GM18868 (cell line): Measurements from ENCODE around the gene TIAM2.

Experiments
- ATAC-seq: cut with Tn5 transposase; IDR thresholded peaks from one replicate; pipeline ENCODE4 v1.9.1; 2021; ENCODE audit warnings: mild to moderate bottlenecking, moderate library complexity; ENCODE audit not compliant: unreplicated experiment

TIAM2 gene

GRCh38 chr6:155122199-155122950 lies 127.3 kb downstream of the TIAM2 start:
- ATAC-seq = no peak

- no peak for ATAC-seq
Measured at GRCh38 chr6:155123520-155123919, 128.4 kb downstream of the TIAM2 start.

GRCh38 chr6:155125906-155126305 lies 130.8 kb downstream of the TIAM2 start:
- ATAC-seq = no peak

- ATAC-seq = peak; percentile 77
Measured at GRCh38 chr6:155126727-155127439, 131.8 kb downstream of the TIAM2 start.

- no peak for ATAC-seq
Measured at GRCh38 chr6:155128977-155129376, 133.9 kb downstream of the TIAM2 start.

GRCh38 chr6:155129744-155130143 lies 134.6 kb downstream of the TIAM2 start:
- ATAC-seq = no peak

- no peak for ATAC-seq
Measured at GRCh38 chr6:155130161-155130853, 135.2 kb downstream of the TIAM2 start.

GRCh38 chr6:155132617-155133016 lies 137.5 kb downstream of the TIAM2 start:
- no peak for ATAC-seq

- no peak for ATAC-seq
Measured at GRCh38 chr6:155141002-155141401, 145.9 kb downstream of the TIAM2 start.

- no peak for ATAC-seq
Measured at GRCh38 chr6:155141512-155141911, 146.4 kb downstream of the TIAM2 start.

GRCh38 chr6:155142168-155143028 lies 147.3 kb downstream of the TIAM2 start:
- no peak for ATAC-seq

GRCh38 chr6:155143029-155143577 lies 148.0 kb downstream of the TIAM2 start:
- no peak for ATAC-seq

- no peak for ATAC-seq
Measured at GRCh38 chr6:155143578-155144106, 148.5 kb downstream of the TIAM2 start.

GRCh38 chr6:155146205-155146604 lies 151.1 kb downstream of the TIAM2 start:
- no peak for ATAC-seq

GRCh38 chr6:155147958-155148663 lies 153.0 kb downstream of the TIAM2 start:
- ATAC-seq = no peak

- no peak for ATAC-seq
Measured at GRCh38 chr6:155150967-155151671, 156.0 kb downstream of the TIAM2 start.

- no peak for ATAC-seq
Measured at GRCh38 chr6:155152211-155153076, 157.3 kb downstream of the TIAM2 start.
